ENCODE data around the gene KNDC1. TPM values are rescaled to one million over a fixed set of nuclear protein-coding genes. Genes with fewer than 3 reads are reported as not detected.

Gene KNDC1
- total and polyA plus RNA-seq, 2 donors (not counting 1 experiment from before 2014, with no cell fraction given) = 0.17 to 0.45 TPM

GRCh38 chr10:133182190-133182589 is 22.2 kb downstream of the KNDC1 start:
- no peaks in the 10 kb centered on the region for H3K4me1 ChIP-seq (ENCODE audit: control insufficient read depth in 2 of 2, insufficient read depth in 2 of 2, low read length in 2 of 2)
- H3K36me3 ChIP-seq (replicated peaks in 1 of 2; ENCODE audit: control extremely low read depth in 1 of 2, control insufficient read depth in 1 of 2, extremely low read depth in 1 of 2, insufficient read depth in 2 of 2, low read length in 1 of 2) = no peaks in the 10 kb centered on the region
- no peak for ATAC-seq (ENCODE audit: low read depth)
- no peak overlapping the region for H3K4me3 ChIP-seq (ENCODE audit: control extremely low read depth in 1 of 5, extremely low read depth in 1 of 5, insufficient read depth in 1 of 5, low read depth in 2 of 5, low read length in 4 of 5)
- H3K27ac Mint-ChIP-seq = no peak overlapping the region
- H3K9me3 ChIP-seq (ENCODE audit: control extremely low read depth in 1 of 3, control insufficient read depth in 2 of 3, insufficient read depth in 1 of 3, low read length in 2 of 3) = peaks cover 0 to 26% (median 3%) of the 10 kb centered on the region in 3 donors
- peaks cover 3% of the 10 kb centered on the region for H3K27me3 Mint-ChIP-seq
- no peak for DNase-seq
- CTCF ChIA-PET = no interaction called here
- H3K79me2 ChIP-seq (ENCODE audit: control insufficient read depth, insufficient read depth, low read length) = no peaks in the 10 kb centered on the region
- intact Hi-C loops (cut with micrococcal nuclease) = no loop called here
- H4K20me1 ChIP-seq (ENCODE audit: control insufficient read depth, insufficient read depth, low read length, poor library complexity, severe bottlenecking) = no peaks in the 10 kb centered on the region
- H3K4me2 ChIP-seq (replicated peaks; ENCODE audit: low read depth, low read length, poor library complexity, severe bottlenecking) = no peak overlapping the region
- no peak for TF ChIP-seq CTCF (IDR thresholded peaks at IDR 0.05)
- H3K27ac ChIP-seq (ENCODE audit: low read length in 2 of 2) = no peak overlapping the region
- peaks cover 0 to 4% (median 0%) of the 10 kb centered on the region in 4 experiments for H3K27me3 ChIP-seq (replicated peaks in 1 of 4; ENCODE audit: control extremely low read depth in 1 of 4, control insufficient read depth in 3 of 4, insufficient read depth in 4 of 4, low read length in 3 of 4)
- WGBS (ENCODE audit: insufficient coverage) = 79% methylated on average over 13 of the region's 14 CpGs
- H3K9me3 Mint-ChIP-seq (ENCODE audit: insufficient read depth) = peaks cover 3% of the 10 kb centered on the region
- no peak overlapping the region for H2AFZ ChIP-seq (ENCODE audit: insufficient read depth, low read depth, low read length, poor library complexity, severe bottlenecking)
- no peaks in the 10 kb centered on the region for H3K4me1 Mint-ChIP-seq
- no peak overlapping the region for H3K4me3 Mint-ChIP-seq
- no peak overlapping the region for H3K9ac ChIP-seq (ENCODE audit: low read length)
- POLR2A ChIA-PET = no interaction called here

GRCh38 chr10:133182791-133183645 is 23.0 kb downstream of the KNDC1 start:
- H3K4me1 ChIP-seq (ENCODE audit: control insufficient read depth in 2 of 2, insufficient read depth in 2 of 2, low read length in 2 of 2) = no peaks in the 10 kb centered on the region
- no peak for DNase-seq
- TF ChIP-seq EZH2 (IDR thresholded peaks at IDR 0.05; ENCODE audit: borderline replicate concordance, insufficient read depth, low read depth, low read length, poor library complexity, severe bottlenecking) (no peak), CTCF (IDR thresholded peaks at IDR 0.05) (no peak)

More at GRCh38 chr10:133182791-133183645, 23.0 kb downstream of the KNDC1 start:
- no peak overlapping the region for H3K27ac Mint-ChIP-seq
- H3K79me2 ChIP-seq (ENCODE audit: control insufficient read depth, insufficient read depth, low read length) = no peaks in the 10 kb centered on the region
- no peak overlapping the region for H3K9ac ChIP-seq (ENCODE audit: low read length)
- H3K27me3 Mint-ChIP-seq = peaks cover 3% of the 10 kb centered on the region
- no peak for ATAC-seq (ENCODE audit: low read depth)
- POLR2A ChIA-PET = no interaction called here
- no peaks in the 10 kb centered on the region for H3K4me1 Mint-ChIP-seq
- H3K4me3 ChIP-seq (ENCODE audit: control extremely low read depth in 1 of 5, extremely low read depth in 1 of 5, insufficient read depth in 1 of 5, low read depth in 2 of 5, low read length in 4 of 5) = no peak overlapping the region
- CTCF ChIA-PET = no interaction called here
- no peaks in the 10 kb centered on the region for H3K9me3 Mint-ChIP-seq (ENCODE audit: insufficient read depth)
- intact Hi-C loops (cut with micrococcal nuclease) = no loop called here
- H3K9me3 ChIP-seq (ENCODE audit: control extremely low read depth in 1 of 3, control insufficient read depth in 2 of 3, insufficient read depth in 1 of 3, low read length in 2 of 3) = peaks cover 0 to 22% (median 0%) of the 10 kb centered on the region in 3 donors
- no peak overlapping the region for H2AFZ ChIP-seq (ENCODE audit: insufficient read depth, low read depth, low read length, poor library complexity, severe bottlenecking)
- WGBS (ENCODE audit: insufficient coverage) = 95% methylated on average over 62 of the region's 66 CpGs
- no peak overlapping the region for H3K4me2 ChIP-seq (replicated peaks; ENCODE audit: low read depth, low read length, poor library complexity, severe bottlenecking)
- H3K4me3 Mint-ChIP-seq = no peak overlapping the region
- peaks cover 0 to 4% (median 0%) of the 10 kb centered on the region in 4 experiments for H3K27me3 ChIP-seq (replicated peaks in 1 of 4; ENCODE audit: control extremely low read depth in 1 of 4, control insufficient read depth in 3 of 4, insufficient read depth in 4 of 4, low read length in 3 of 4)
- H3K27ac ChIP-seq (ENCODE audit: low read length in 2 of 2) = no peak overlapping the region
- H3K36me3 ChIP-seq (replicated peaks in 1 of 2; ENCODE audit: control extremely low read depth in 1 of 2, control insufficient read depth in 1 of 2, extremely low read depth in 1 of 2, insufficient read depth in 2 of 2, low read length in 1 of 2) = no peaks in the 10 kb centered on the region
- no peaks in the 10 kb centered on the region for H4K20me1 ChIP-seq (ENCODE audit: control insufficient read depth, insufficient read depth, low read length, poor library complexity, severe bottlenecking)
